HG03108 (cell line): Measurements from ENCODE around the gene PSRC1.

ENCODE experiments used
- ATAC-seq: cut with Tn5 transposase; IDR thresholded peaks from one replicate; pipeline ENCODE4 v1.9.1; 2021; ENCODE audit warnings: moderate library complexity; ENCODE audit not compliant: unreplicated experiment

Gene PSRC1

GRCh38 chr1:109248797-109249629, 33.9 kb downstream of the PSRC1 start, which contains the start of gene CELSR2:
CELSR2 (plus strand) TSS chr1:109249539; CDS start chr1:109250080, 541 bp downstream.
- peak; percentile 82 for ATAC-seq

DNA sequence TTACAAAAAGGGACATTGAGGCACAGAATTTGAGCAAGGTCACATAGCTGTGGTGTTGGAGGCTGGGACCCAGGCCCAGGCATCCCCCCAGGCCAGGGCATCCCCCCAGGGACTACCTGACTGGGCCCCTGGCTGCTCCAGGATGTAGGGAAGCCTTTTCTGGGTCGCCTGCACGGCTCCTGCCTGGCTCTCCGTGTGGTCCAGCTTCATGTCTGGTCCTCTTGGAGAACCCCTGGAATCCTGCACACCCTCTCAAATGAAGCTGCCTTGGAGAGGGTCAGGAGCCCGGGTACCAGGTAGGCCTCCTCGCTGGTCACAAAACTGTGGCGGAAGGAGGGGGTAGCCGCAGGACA, 34.5 kb downstream of the PSRC1 start:
- ATAC-seq = no peak

- ATAC-seq = no peak
Measured at GRCh38 chr1:109247401-109248365, 35.3 kb downstream of the PSRC1 start.

GRCh38 chr1:109246141-109246551, 36.8 kb downstream of the PSRC1 start:
- no peak for ATAC-seq

DNA sequence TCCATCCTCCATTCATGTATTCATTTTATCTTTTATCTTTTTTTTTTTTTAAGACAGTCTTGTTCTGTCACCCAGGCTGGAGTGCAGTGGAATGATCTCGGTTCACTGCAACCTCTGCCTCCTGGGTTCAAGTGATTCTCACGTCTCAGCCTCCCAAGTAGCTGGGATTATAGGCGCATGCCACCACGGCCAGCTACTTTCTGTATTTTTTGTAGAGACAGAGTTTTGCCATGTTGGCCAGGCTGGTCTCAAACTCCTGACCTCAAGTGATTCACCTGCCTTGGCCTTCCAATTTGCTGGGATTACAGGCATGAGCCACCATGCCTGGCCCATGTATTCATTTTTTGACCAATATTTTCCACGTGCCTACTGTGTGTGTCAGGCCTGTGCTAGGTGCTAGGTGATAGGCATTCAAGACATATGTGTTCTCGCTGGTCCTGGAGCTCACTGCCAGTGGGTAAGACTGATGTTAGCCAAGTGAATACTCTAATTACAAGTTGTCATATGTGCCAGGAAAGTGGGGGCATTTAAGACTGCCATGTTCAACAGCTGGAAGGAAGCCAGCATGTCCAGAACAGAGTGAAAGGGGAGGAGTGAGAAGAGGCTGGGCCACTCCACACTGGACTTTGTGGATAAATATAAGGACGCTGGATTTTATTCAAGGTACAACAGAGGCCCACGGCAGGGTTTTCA, 38.9 kb downstream of the PSRC1 start:
- ATAC-seq = no peak

DNA sequence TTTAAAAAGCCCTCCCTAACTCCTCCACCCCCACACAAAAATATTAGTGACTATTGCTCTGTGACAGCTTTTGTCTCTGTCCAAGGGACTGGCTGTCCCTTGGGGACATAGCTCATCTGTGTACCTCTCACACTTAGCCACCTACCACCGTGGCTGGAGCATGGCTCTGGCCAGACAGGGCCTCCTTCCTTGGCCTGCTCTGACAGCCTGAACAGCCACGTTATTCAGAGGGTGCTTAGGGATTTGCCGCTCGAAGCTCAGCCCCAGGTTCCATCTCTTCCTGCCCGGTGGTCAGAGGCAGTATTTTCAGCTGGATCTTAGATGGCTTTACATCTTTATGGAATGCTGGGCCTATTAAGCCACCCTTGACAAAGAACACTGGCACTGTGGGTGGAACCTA, 39.7 kb downstream of the PSRC1 start:
- no peak for ATAC-seq

GRCh38 chr1:109242387-109242786, 40.6 kb downstream of the PSRC1 start:
- ATAC-seq = no peak

DNA sequence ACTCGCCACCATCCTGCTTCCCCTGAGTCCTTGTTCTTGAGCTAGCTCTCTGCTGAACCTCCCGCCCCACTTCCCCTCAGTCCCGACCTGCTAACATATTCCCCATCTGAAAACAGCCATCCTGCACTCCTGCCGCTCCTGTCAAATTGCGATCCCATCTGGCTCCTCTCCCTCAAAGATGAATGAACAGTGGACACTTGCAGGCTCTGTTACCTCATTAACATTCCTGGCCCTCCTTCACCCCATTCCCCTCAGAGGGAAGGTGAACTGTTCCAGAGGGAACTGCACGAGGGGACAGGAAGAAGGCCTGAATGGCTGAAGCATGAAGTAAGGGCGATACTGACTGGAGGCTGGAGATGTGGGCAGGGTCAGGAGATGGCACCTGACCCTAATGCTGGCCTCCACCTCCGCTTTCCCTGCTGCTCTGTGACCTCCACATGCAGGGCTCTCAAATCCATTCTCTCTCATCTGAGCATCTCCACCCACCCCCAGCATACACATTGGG, 41.1 kb downstream of the PSRC1 start:
- ATAC-seq = no peak

- ATAC-seq = no peak
Measured at GRCh38 chr1:109241344-109241743, 41.6 kb downstream of the PSRC1 start.

GRCh38 chr1:109240158-109241152, 42.5 kb downstream of the PSRC1 start:
- ATAC-seq = no peak

GRCh38 chr1:109239409-109240068, 43.4 kb downstream of the PSRC1 start:
- ATAC-seq = no peak

- ATAC-seq = no peak
Measured at GRCh38 chr1:109239047-109239408, 43.9 kb downstream of the PSRC1 start.

- ATAC-seq = no peak
Measured at GRCh38 chr1:109238382-109238781, 44.6 kb downstream of the PSRC1 start.

DNA sequence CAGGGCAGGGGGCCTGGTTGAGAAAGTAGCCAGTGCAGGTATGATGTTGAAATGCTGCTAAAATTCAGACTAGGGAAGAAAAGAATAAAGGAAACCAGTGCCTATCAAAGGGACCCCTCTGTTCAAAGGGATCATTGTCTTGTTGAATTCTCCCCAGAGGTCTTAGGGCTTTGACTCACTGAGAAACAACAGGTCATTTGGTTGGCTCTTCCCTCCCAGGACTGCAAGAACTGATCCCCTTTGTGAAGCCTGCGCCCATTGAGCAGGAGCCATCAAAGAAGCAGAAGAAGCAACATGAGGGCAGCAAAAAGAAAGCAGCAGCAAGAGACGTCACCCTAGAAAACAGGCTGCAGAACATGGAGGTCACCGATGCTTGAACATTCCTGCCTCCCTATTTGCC, 45.4 kb downstream of the PSRC1 start:
- no peak for ATAC-seq

- ATAC-seq = no peak
Measured at GRCh38 chr1:109235137-109235536, 47.8 kb downstream of the PSRC1 start.

- ATAC-seq = no peak
Measured at GRCh38 chr1:109231066-109231465, 51.9 kb downstream of the PSRC1 start.
